Lower leg skin (tissue), 3 donors: ENCODE measurements around the gene B3GAT2.
"Not testable (repeated sequence)": the region's sequence is repeated elsewhere in the genome, so short reads cannot be mapped to it uniquely, and the experiment has no call there.

Experiments used
- CTCF ChIP-seq, 3 donors: fragments of 450-650 bp; IDR thresholded peaks; one replicate each; pipeline ENCODE4 v1.5.1; 2016; ENCODE audit warnings: antibody characterized with exemption in 3 of 3, mild to moderate bottlenecking in 3 of 3, moderate library complexity in 2 of 3
- POLR2A ChIP-seq, 2 donors: fragments of 450-650 bp; IDR thresholded peaks; one replicate each; pipeline ENCODE4 v1.6.1; 2016 to 2017; ENCODE audit warnings: antibody characterized with exemption in 2 of 2, mild to moderate bottlenecking in 1 of 2, moderate library complexity in 1 of 2

DNA sequence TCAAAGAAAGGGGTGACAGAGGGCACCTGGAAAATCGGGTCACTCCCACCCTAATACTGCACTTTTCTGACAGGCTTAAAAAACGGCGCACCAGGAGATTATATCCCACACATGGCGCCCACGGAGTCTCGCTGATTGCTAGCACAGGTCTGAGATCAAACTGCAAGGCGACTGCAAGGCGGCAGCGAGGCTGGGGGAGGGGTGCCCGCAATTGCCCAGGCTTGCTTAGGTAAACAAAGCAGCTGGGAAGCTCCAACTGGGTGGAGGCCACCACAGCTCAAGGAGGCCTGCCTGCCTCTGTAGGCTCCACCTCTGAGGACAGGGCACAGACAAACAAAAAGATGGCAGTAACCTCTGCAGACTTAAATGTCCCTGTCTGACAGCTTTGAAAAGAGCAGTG lies 12.5 kb downstream of the B3GAT2 start:
- not testable (repeated sequence) for TF ChIP-seq CTCF, POLR2A (IDR thresholded peaks at IDR 0.05)
